Lower lobe of right lung (tissue), 2 donors: Measurements from ENCODE around the gene APOD. TPM values are rescaled to one million over a fixed set of nuclear protein-coding genes. Genes with fewer than 3 reads are reported as not detected.
"Not testable (repeated sequence)": the region's sequence is repeated elsewhere in the genome, so short reads cannot be mapped to it uniquely, and the experiment has no call there.

Experiments used
- ATAC-seq, 2 donors: fragments of 200-7000 bp; cut with Tn5 transposase; one replicate each; pipeline ENCODE4 v1.9.1; 2020 to 2022; ENCODE audit warnings: mild to moderate bottlenecking in 2 of 2, moderate library complexity in 2 of 2
- DNase-seq: peaks from one replicate; pipeline ENCODE4 v3.0.0-alpha.2; 2020
- H3K27ac ChIP-seq: fragments of 200-600 bp; one replicate; pipeline ENCODE4 v1.8.0; 2022
- H3K27me3 ChIP-seq: fragments of 200-600 bp; one replicate; pipeline ENCODE4 v1.8.0; 2022; ENCODE audit warnings: low read depth
- H3K36me3 ChIP-seq: fragments of 200-600 bp; one replicate; pipeline ENCODE4 v1.8.0; 2022; ENCODE audit warnings: mild to moderate bottlenecking
- H3K4me1 ChIP-seq: fragments of 200-600 bp; one replicate; pipeline ENCODE4 v1.8.0; 2022
- H3K4me3 ChIP-seq: fragments of 200-600 bp; one replicate; pipeline ENCODE4 v1.8.0; 2022; ENCODE audit warnings: mild to moderate bottlenecking
- H3K9me3 ChIP-seq: fragments of 200-600 bp; one replicate; pipeline ENCODE4 v1.8.0; 2022
- CTCF ChIP-seq: fragments of 200-600 bp; IDR thresholded peaks from one replicate; pipeline ENCODE4 v1.8.0; 2022; ENCODE audit warnings: antibody characterized with exemption, mild to moderate bottlenecking
- intact Hi-C: fragments of 100-400 bp; cut with DNase I; formaldehyde crosslinking; loops from one replicate; pipeline ENCODE4 v1.11.0; 2022
- long read RNA-seq: library from polyadenylated mRNA; unstranded; transcript quantifications from one replicate; pipeline ENCODE4 v2.0.0, GENCODE V29; 2021
- total RNA-seq: library from RNA; stranded (reverse); fragmentation: NEBNext Ultra II Directional; extraction: Animal tissue kit (Norgen Biotek cat#: 25700); gene quantifications from one replicate; pipeline ENCODE4 v1.2.1, GENCODE V29; 2021
- donor health status: DM: no; HTN: yes; CAD: no; lungs with severe emphysema.

The APOD gene
- total RNA-seq = 91.6 TPM
- long read RNA-seq, transcript APOD-201 (5 exons, 1,130 nt) = major isoform, 57 of 61 reads
- long read RNA-seq, partial matches to known transcripts = 2 of 61 reads
- long read RNA-seq, other reads (novel, unspliced or antisense) = 2 of 61 reads

GRCh38 chr3:195583831-195584542 is at the start of gene APOD:
Gene APOD (minus strand): TSS chr3:195583940. CDS start chr3:195579461, 4,479 bp downstream.
- Histone ChIP-seq H3K27ac (peak within 1 kb of the TSS; percentile 33), H3K4me3 (peak within 1 kb of the TSS; percentile 30)
- peak; percentile 42 to 48 for ATAC-seq

GRCh38 chr3:195633351-195633750 is 49.6 kb upstream of the APOD start:
- H3K27me3 ChIP-seq, H3K4me1 ChIP-seq, H3K36me3 ChIP-seq, H3K4me3 ChIP-seq, intact Hi-C loops, H3K9me3 ChIP-seq, H3K27ac ChIP-seq, DNase-seq, ATAC-seq: not testable (repeated sequence)

More at GRCh38 chr3:195583831-195584542, at the start of gene APOD:
- Histone ChIP-seq H3K9me3 (no peaks in the 10 kb centered on the region), H3K36me3 (no peaks in the 10 kb centered on the region), H3K4me1 (peaks cover 19% of the 10 kb centered on the region), H3K27me3 (no peaks in the 10 kb centered on the region)
- intact Hi-C loops = no loop called here
- peak; percentile 54 for DNase-seq
- no peak for TF ChIP-seq CTCF

GRCh38 chr3:195632501-195633185 is 48.9 kb upstream of the APOD start:
- H3K36me3 ChIP-seq, intact Hi-C loops, H3K4me1 ChIP-seq, H3K27me3 ChIP-seq, H3K4me3 ChIP-seq, H3K27ac ChIP-seq, DNase-seq, H3K9me3 ChIP-seq, ATAC-seq: not testable (repeated sequence)

- H3K4me3 ChIP-seq, ATAC-seq, H3K36me3 ChIP-seq, H3K27me3 ChIP-seq, H3K27ac ChIP-seq, DNase-seq, H3K4me1 ChIP-seq, H3K9me3 ChIP-seq, intact Hi-C loops: not testable (repeated sequence)
These were observed 48.3 kb upstream of the APOD start for GRCh38 chr3:195632046-195632445.

- H3K4me3 ChIP-seq, H3K27me3 ChIP-seq, ATAC-seq, intact Hi-C loops, H3K36me3 ChIP-seq, H3K9me3 ChIP-seq, H3K27ac ChIP-seq, DNase-seq, H3K4me1 ChIP-seq: not testable (repeated sequence)
These were observed 47.3 kb upstream of the APOD start for GRCh38 chr3:195630938-195631495.

- intact Hi-C loops, DNase-seq: not testable (repeated sequence)
These were observed 46.6 kb upstream of the APOD start for GRCh38 chr3:195630086-195630917.

GRCh38 chr3:195629682-195630081 is 45.9 kb upstream of the APOD start:
- ATAC-seq, intact Hi-C loops, H3K4me3 ChIP-seq, DNase-seq, H3K4me1 ChIP-seq, H3K36me3 ChIP-seq, H3K27ac ChIP-seq, H3K9me3 ChIP-seq: not testable (repeated sequence)
- peaks cover 12% of the 10 kb centered on the region for H3K27me3 ChIP-seq

More at GRCh38 chr3:195630086-195630917, 46.6 kb upstream of the APOD start:
- H3K36me3 ChIP-seq, H3K9me3 ChIP-seq, H3K4me1 ChIP-seq, H3K27ac ChIP-seq, H3K4me3 ChIP-seq, ATAC-seq, H3K27me3 ChIP-seq: not testable (repeated sequence)

- H3K36me3 ChIP-seq, H3K4me1 ChIP-seq, ATAC-seq, H3K9me3 ChIP-seq, intact Hi-C loops, H3K4me3 ChIP-seq, H3K27ac ChIP-seq, DNase-seq: not testable (repeated sequence)
- H3K27me3 ChIP-seq = peaks cover 12% of the 10 kb centered on the region
These were observed 44.7 kb upstream of the APOD start for GRCh38 chr3:195628386-195628920.

GRCh38 chr3:195627515-195628385 is 44.0 kb upstream of the APOD start:
- peaks cover 12% of the 10 kb centered on the region for H3K27me3 ChIP-seq
- ATAC-seq, H3K4me1 ChIP-seq, intact Hi-C loops, H3K27ac ChIP-seq, H3K4me3 ChIP-seq, H3K9me3 ChIP-seq, H3K36me3 ChIP-seq, DNase-seq: not testable (repeated sequence)

GRCh38 chr3:195624603-195625560 is 41.1 kb upstream of the APOD start:
- H3K36me3 ChIP-seq, intact Hi-C loops, DNase-seq, H3K27ac ChIP-seq, H3K4me3 ChIP-seq, H3K9me3 ChIP-seq, H3K4me1 ChIP-seq: not testable (repeated sequence)
- ATAC-seq = peak; percentile 92
- H3K27me3 ChIP-seq = peaks cover 12% of the 10 kb centered on the region
